Brain microvascular endothelial cell (primary cell): ENCODE results near the gene WRNIP1.

Experiments used
- DNase-seq: peaks from one replicate; pipeline ENCODE4 v3.0.0-alpha.2; 2020
- H3K27ac ChIP-seq: fragments of 250-450 bp; sonication (Bioruptor Pico); 2 replicates; pipeline ENCODE4 v1.5.1; 2020; ENCODE audit warnings: mild to moderate bottlenecking, moderate library complexity
- H3K27me3 ChIP-seq: fragments of 250-450 bp; sonication (Bioruptor Pico); replicated peaks from 2 replicates; pipeline ENCODE4 v1.5.1; 2020; ENCODE audit warnings: mild to moderate bottlenecking
- H3K36me3 ChIP-seq: fragments of 250-450 bp; sonication (Bioruptor Pico); replicated peaks from 2 replicates; pipeline ENCODE4 v1.5.1; 2020; ENCODE audit warnings: mild to moderate bottlenecking
- H3K4me3 ChIP-seq: 2 replicates; pipeline ENCODE4 v1.5.1; 2011; ENCODE audit warnings: low read depth, mild to moderate bottlenecking, control low read depth, low read length, moderate library complexity
- CTCF ChIP-seq: IDR thresholded peaks from 2 replicates; pipeline ENCODE4 v1.5.1; 2011; ENCODE audit warnings: low read depth, mild to moderate bottlenecking, moderate library complexity, low read length, control low read depth, inconsistent platforms; ENCODE audit errors: missing control alignments
- in situ Hi-C: cut with HindIII; loops from 2 replicates; pipeline ENCODE4 v1.10.0; 2017; ENCODE audit warnings: low sequenced_read_pairs, low pct_ligation_motif_present

WRNIP1 gene

GRCh38 chr6:2764610-2765165, 505 bp upstream of the WRNIP1 start:
- no peak for TF ChIP-seq CTCF
- peak; percentile 69 for DNase-seq
- no peaks in the 10 kb centered on the region for H3K36me3 ChIP-seq
- peak overlapping the region; percentile 92 for H3K27ac ChIP-seq
- in situ Hi-C loops: no loop called here
- peak overlapping the region; percentile 67 for H3K4me3 ChIP-seq
- H3K27me3 ChIP-seq: no peaks in the 10 kb centered on the region

- peak overlapping the region; percentile 70 for H3K27ac ChIP-seq
- in situ Hi-C loops: no loop called here
Observed at GRCh38 chr6:2765896-2766766, 938 bp downstream of the WRNIP1 start.

GRCh38 chr6:2766767-2767656, 1.8 kb downstream of the WRNIP1 start:
- in situ Hi-C loops: no loop called here
- peak overlapping the region; percentile 70 for H3K27ac ChIP-seq
- DNase-seq: no peak
- H3K4me3 ChIP-seq: peak overlapping the region; percentile 91
- H3K27me3 ChIP-seq: no peaks in the 10 kb centered on the region
- no peak for TF ChIP-seq CTCF
- peaks cover 6% of the 10 kb centered on the region for H3K36me3 ChIP-seq

More at GRCh38 chr6:2765896-2766766, 938 bp downstream of the WRNIP1 start:
- no peaks in the 10 kb centered on the region for H3K27me3 ChIP-seq
- H3K36me3 ChIP-seq: peaks cover under 1% of the 10 kb centered on the region
- DNase-seq: no peak
- TF ChIP-seq CTCF: no peak
- peak overlapping the region; percentile 91 for H3K4me3 ChIP-seq

- peak overlapping the region; percentile 91 for H3K4me3 ChIP-seq
- no peak overlapping the region for H3K27ac ChIP-seq
- H3K36me3 ChIP-seq: peaks cover 6% of the 10 kb centered on the region
- H3K27me3 ChIP-seq: no peaks in the 10 kb centered on the region
- no peak for TF ChIP-seq CTCF
- no peak for DNase-seq
- in situ Hi-C loops: no loop called here
Observed at GRCh38 chr6:2767657-2768524, 2.7 kb downstream of the WRNIP1 start.

- no peak overlapping the region for H3K27ac ChIP-seq
- no peak overlapping the region for H3K4me3 ChIP-seq
- in situ Hi-C loops: no loop called here
- no peak for TF ChIP-seq CTCF
- no peak for DNase-seq
- H3K27me3 ChIP-seq: no peaks in the 10 kb centered on the region
- peaks cover 11% of the 10 kb centered on the region for H3K36me3 ChIP-seq
Observed at GRCh38 chr6:2768696-2769095, 3.5 kb downstream of the WRNIP1 start.
